NB4 (cell line): ENCODE measurements around the gene ZNF594.

ENCODE experiments used
- DNase-seq: peaks from one replicate; pipeline ENCODE4 v3.0.0; 2010; ENCODE audit warnings: low read depth
- H3K4me3 ChIP-seq: one replicate; pipeline ENCODE4 v1.5.1; 2011; ENCODE audit warnings: mild to moderate bottlenecking, low read depth, low read length, moderate library complexity
- MYC ChIP-seq: IDR thresholded peaks from 2 replicates; pipeline ENCODE4 v1.6.1; 2011; ENCODE audit warnings: low read depth, low read length
- POLR2A ChIP-seq: IDR thresholded peaks from 2 replicates; pipeline ENCODE4 v1.6.1; 2011; ENCODE audit warnings: mild to moderate bottlenecking; ENCODE audit not compliant: insufficient read length; ENCODE audit errors: extremely low read depth
- TF ChIP-seq, protein P1 (sequence below): IDR thresholded peaks from 2 replicates; pipeline ENCODE4 v1.6.1; 2011; ENCODE audit warnings: low read depth, low read length
- TF ChIP-seq, protein P2 (sequence below): IDR thresholded peaks from one replicate; pipeline ENCODE4 v1.5.1; 2012; ENCODE audit warnings: low read depth, low read length

Gene ZNF594

DNA sequence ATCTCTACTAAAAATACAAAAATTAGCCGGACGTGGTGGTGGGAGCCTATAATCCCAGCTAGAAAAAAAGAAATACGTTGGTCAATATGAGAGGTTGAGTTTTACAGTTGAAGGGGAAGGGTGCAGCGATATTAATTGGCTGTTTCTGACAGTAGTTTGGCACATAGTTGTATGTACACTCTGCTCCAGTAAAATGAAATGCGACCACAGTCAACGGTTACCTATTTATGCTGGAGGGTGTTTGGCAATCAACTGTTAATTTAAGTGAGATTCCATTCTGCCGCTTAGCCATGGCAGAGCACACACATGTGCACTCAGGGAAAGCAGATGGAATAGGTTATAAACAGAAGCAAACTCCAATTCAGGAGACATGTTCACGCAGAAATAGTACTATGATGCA lies 9.3 kb upstream of the ZNF594 start:
- TF ChIP-seq POLR2A (no peak), MYC (no peak)
- TF ChIP-seq, protein P1, sequence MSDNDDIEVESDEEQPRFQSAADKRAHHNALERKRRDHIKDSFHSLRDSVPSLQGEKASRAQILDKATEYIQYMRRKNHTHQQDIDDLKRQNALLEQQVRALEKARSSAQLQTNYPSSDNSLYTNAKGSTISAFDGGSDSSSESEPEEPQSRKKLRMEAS = no peak
- TF ChIP-seq, protein P2, sequence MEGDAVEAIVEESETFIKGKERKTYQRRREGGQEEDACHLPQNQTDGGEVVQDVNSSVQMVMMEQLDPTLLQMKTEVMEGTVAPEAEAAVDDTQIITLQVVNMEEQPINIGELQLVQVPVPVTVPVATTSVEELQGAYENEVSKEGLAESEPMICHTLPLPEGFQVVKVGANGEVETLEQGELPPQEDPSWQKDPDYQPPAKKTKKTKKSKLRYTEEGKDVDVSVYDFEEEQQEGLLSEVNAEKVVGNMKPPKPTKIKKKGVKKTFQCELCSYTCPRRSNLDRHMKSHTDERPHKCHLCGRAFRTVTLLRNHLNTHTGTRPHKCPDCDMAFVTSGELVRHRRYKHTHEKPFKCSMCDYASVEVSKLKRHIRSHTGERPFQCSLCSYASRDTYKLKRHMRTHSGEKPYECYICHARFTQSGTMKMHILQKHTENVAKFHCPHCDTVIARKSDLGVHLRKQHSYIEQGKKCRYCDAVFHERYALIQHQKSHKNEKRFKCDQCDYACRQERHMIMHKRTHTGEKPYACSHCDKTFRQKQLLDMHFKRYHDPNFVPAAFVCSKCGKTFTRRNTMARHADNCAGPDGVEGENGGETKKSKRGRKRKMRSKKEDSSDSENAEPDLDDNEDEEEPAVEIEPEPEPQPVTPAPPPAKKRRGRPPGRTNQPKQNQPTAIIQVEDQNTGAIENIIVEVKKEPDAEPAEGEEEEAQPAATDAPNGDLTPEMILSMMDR = no peak
- no peak overlapping the region for H3K4me3 ChIP-seq
- no peak for DNase-seq

- TF ChIP-seq, protein P2 = no peak
- no peak for TF ChIP-seq MYC
- no peak for TF ChIP-seq POLR2A
- TF ChIP-seq, protein P1 = no peak
These were observed 8.7 kb upstream of the ZNF594 start for GRCh38 chr17:5200360-5200759.

DNA sequence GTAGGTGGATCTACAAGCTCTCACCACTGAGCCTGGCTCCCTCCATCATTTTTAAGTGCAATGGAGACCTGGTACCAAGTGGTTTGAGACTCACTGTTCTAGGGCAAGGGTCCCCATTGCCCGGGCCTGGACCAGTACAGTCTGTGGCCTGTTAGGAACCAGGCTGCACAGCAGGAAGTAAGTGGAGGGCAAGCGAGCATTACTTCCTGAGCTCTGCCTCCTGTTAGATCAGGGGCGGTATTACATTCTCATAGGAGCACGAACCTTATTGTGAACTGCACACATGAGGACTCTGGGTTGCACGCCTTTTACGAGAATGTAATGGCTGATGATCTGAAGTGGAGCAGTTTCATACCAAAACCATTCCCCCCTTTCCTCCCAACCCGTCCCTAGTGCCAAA lies 6.8 kb upstream of the ZNF594 start:
- TF ChIP-seq, protein P2 = no peak
- TF ChIP-seq, protein P1 = no peak
- TF ChIP-seq POLR2A (no peak), MYC (no peak)
- no peak overlapping the region for H3K4me3 ChIP-seq

More at GRCh38 chr17:5200360-5200759, 8.7 kb upstream of the ZNF594 start:
- H3K4me3 ChIP-seq = no peak overlapping the region
- no peak for DNase-seq

GRCh38 chr17:5194346-5194745 lies 2.7 kb upstream of the ZNF594 start:
- no peak for DNase-seq
- no peak overlapping the region for H3K4me3 ChIP-seq
- TF ChIP-seq MYC (no peak), POLR2A (no peak)
- TF ChIP-seq, protein P1 = no peak
- TF ChIP-seq, protein P2 = no peak

More for the DNA sequence above, 6.8 kb upstream of the ZNF594 start:
- no peak for DNase-seq

DNA sequence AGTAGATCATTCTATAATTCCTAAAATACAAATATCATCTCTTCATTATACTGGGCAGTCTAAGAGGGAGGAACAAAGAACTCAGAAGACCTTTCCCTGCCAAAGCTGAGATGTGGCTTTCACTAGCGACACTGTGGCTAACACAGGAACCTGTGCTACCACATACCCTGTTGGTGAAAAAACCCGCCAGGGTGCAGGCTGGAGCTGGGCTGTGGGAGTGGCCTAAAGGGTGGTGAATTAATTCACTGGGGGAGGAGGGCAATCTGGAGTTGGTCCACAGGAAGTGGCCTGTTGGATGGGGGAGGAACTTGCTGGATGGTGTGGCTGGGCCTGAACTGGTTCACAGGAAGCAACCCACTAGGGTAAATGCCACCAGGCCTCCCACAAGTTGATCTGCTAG lies 7.4 kb downstream of the ZNF594 start:
- TF ChIP-seq, protein P1 = no peak
- TF ChIP-seq, protein P2 = no peak
- TF ChIP-seq POLR2A (no peak), MYC (no peak)
- H3K4me3 ChIP-seq = no peak overlapping the region
- no peak for DNase-seq

DNA sequence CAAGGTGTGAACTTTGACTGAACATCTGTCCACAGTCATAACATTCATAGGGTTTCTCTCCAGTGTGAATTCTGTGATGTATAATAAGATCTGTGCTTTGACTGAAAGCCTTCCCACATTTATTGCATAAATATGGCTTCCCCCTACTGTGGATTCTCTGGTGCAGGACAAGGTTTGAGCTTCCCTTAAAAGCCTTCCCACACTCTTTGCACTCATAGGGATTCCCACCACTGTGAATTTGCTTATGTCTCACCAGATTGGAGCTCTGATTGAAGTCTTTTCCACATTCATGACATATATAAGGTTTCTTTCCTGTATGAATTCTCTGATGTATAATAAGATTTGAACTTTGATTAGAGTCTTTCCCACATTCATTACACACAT lies 8.3 kb downstream of the ZNF594 start:
- no peak overlapping the region for H3K4me3 ChIP-seq
- TF ChIP-seq, protein P2 = no peak
- TF ChIP-seq MYC (no peak), POLR2A (no peak)
- TF ChIP-seq, protein P1 = no peak
- DNase-seq = no peak
